Measurements from ENCODE around the gene DYNLT4.
A peak's percentile ranks its signal among the peaks of the same experiment; 100 is the strongest.

DYNLT4 gene

GRCh38 chr1:44810101-44810761 is 3.1 kb upstream of the DYNLT4 start:
- no peak for TF ChIP-seq POU6F1 (CRISPR knock-in tag; IDR thresholded peaks at IDR 0.05; ENCODE audit: borderline replicate concordance, low read depth)
- TF ChIP-seq CSRNP3 (CRISPR knock-in tag; IDR thresholded peaks at IDR 0.05): no peak
- TF ChIP-seq CSDC2 (CRISPR knock-in tag; IDR thresholded peaks at IDR 0.05): no peak
- 0 out of 2 replicates have a peak, but pooled peaks have one; percentile 7 for TF ChIP-seq GLIS3 (CRISPR knock-in tag; IDR thresholded peaks at IDR 0.05)
- no peak for TF ChIP-seq ESRRG (CRISPR knock-in tag; IDR thresholded peaks at IDR 0.05)
- ATAC-seq: no peak

GRCh38 chr1:44808938-44809917 is 2.1 kb upstream of the DYNLT4 start:
- no peak for ATAC-seq
- no peak for TF ChIP-seq ESRRG (CRISPR knock-in tag; IDR thresholded peaks at IDR 0.05)
- no peak for TF ChIP-seq GLIS3 (CRISPR knock-in tag; IDR thresholded peaks at IDR 0.05)
- no peak for TF ChIP-seq ZNF70 (CRISPR knock-in tag; IDR thresholded peaks at IDR 0.05)
- no peak for TF ChIP-seq TSHZ2 (CRISPR knock-in tag; IDR thresholded peaks at IDR 0.05)
- TF ChIP-seq BACH2 (CRISPR knock-in tag; IDR thresholded peaks at IDR 0.05; ENCODE audit: borderline replicate concordance): no peak
- no peak for TF ChIP-seq ISL1 (CRISPR knock-in tag; IDR thresholded peaks at IDR 0.05)
- no peak for TF ChIP-seq CSRNP3 (CRISPR knock-in tag; IDR thresholded peaks at IDR 0.05)
- no peak for TF ChIP-seq CREB5 (CRISPR knock-in tag; IDR thresholded peaks at IDR 0.05; ENCODE audit: low read depth)
- no peak for TF ChIP-seq ARNTL (CRISPR knock-in tag; IDR thresholded peaks at IDR 0.05; ENCODE audit: borderline replicate concordance, low read depth)
- no peak for TF ChIP-seq TOX (CRISPR knock-in tag; IDR thresholded peaks at IDR 0.05; ENCODE audit: borderline replicate concordance)
- TF ChIP-seq TCF4 (CRISPR knock-in tag; IDR thresholded peaks at IDR 0.05; ENCODE audit: borderline replicate concordance): no peak

GRCh38 chr1:44808063-44808937 is 1.1 kb upstream of the DYNLT4 start, which contains the start of gene BTBD19:
Gene BTBD19, plus strand, starts transcription at chr1:44808523. Its CDS starts 298 bp downstream, at chr1:44808821.
- TF ChIP-seq GLIS3 (CRISPR knock-in tag; IDR thresholded peaks at IDR 0.05) (peak; percentile 56), TSHZ2 (CRISPR knock-in tag; IDR thresholded peaks at IDR 0.05) (no peak)
- peak; percentile 51 for ATAC-seq

All from SK-N-SH treated with all-trans-retinoic acid at 6 μM for 48 hours (cell line).